Embryonic facial prominence (tissue), 1 donor: Measurements from ENCODE around the gene COBL.

ENCODE experiments used
- DNase-seq: peaks from one replicate; pipeline ENCODE4 v3.0.0-alpha.2; 2016; ENCODE audit errors: extremely low spot score

COBL gene, protein sequence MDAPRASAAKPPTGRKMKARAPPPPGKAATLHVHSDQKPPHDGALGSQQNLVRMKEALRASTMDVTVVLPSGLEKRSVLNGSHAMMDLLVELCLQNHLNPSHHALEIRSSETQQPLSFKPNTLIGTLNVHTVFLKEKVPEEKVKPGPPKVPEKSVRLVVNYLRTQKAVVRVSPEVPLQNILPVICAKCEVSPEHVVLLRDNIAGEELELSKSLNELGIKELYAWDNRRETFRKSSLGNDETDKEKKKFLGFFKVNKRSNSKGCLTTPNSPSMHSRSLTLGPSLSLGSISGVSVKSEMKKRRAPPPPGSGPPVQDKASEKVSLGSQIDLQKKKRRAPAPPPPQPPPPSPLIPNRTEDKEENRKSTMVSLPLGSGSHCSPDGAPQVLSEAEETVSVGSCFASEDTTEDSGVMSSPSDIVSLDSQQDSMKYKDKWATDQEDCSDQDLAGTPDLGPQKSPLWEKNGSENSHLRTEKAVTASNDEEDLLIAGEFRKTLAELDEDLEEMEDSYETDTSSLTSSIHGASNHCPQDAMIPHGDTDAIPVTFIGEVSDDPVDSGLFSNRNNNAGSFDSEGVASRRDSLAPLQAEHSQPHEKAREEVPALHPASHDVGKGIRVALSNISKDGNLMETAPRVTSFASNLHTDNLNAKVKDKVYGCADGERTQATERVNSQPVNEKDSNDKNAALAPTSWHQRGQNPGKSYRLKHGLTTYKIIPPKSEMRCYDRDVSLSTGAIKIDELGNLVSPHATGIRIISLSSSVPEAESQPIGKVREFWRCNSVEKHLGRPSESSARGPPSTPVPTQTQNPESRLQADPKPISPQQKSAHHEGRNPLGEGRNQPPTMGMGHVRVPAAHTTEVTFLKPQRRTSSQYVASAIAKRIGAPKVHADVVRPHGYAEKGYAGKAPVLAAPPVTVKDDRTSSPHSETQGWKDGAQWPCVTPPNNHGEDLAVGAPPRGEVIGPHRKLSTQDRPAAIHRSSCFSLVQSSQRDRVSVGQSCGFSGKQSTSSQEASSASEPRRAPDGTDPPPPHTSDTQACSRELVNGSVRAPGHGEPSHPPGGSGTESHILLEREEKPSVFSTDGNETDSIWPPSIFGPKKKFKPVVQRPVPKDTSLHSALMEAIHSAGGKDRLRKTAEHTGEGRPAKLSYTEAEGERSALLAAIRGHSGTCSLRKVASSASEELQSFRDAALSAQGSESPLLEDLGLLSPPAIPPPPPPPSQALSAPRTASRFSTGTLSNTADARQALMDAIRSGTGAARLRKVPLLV

GRCh38 chr7:51316666-51317581 is at the start of gene COBL:
Gene COBL (minus strand): TSS chr7:51316809. CDS start chr7:51316633, 176 bp downstream.
- no peak for DNase-seq

DNA sequence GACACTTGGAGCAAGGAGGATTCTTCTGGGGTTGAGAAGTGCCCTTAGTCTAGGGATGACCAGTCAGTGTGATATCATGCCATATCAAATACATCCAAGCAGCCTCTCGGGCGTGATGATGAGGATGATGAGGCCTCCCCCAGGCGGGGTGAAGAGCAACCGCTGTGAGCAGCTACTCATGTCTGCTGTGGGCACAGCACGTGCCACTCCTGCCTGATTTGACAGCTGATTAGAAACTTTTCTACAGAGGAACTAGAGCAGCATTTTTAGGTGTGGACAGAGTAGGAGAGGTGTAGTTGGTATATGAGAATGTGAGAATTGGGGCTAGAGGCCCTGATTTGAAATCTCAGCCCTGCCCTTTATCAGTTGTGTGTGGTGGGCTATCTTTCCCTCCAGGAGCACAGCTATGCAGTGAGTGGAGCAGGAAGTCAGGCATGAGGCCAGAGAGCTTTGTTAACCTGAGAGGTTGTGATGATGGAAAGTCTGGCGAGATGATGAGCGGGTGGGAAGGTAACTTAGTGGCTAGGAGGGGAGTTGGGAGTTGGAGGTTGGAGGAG is 49.6 kb upstream of the COBL start:
- DNase-seq: no peak

DNA sequence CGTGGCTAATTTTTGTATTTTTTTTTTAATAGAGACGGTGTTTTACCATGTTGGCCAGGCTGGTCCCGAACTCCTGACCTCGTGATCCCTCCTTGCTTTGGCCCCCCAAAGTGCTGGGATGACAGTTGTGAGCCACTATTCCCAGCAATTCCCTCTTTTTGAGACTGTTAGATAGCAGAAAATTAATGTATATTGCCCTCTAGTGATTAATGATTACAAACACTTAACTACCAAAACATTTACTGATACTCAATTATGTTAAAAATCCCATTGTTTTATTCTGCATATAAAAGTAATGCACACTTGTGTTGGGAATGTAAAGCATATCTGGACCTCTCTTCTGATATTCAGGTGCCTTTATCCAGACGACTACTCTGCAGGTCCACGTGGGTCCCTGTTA is 41.2 kb upstream of the COBL start:
- DNase-seq: no peak

DNA sequence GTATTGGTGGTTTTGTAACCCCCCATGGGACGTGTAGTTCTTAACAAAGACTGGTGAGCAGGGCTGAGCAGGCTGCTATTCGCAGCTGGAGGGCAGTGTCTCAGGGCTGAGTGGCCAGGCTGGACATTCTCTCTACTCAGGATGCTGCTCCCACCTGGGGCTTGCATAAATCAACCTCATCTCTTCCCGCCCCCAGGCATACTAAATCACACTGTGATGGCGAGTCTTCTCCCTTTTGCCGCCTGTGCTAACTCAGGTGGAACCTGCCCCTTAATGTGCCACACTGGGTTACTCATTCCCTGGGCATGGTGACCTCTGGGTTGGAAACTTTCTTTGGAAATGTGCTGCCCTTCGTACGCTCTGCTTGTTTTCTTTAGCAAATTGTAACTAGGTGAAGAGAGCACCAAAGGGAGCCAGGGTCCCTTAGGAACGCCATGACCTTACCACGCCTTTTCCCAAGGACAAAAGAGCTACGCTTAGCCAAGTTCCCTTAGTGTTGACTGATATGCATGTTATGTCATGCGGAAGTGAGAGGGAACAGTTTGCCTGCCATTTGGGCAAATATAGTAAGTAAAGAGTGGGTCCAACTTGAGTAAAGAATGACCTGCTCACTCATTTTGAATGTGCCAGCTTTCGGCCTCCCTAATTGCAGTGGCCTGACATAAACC is 40.4 kb upstream of the COBL start:
- DNase-seq: no peak

DNA sequence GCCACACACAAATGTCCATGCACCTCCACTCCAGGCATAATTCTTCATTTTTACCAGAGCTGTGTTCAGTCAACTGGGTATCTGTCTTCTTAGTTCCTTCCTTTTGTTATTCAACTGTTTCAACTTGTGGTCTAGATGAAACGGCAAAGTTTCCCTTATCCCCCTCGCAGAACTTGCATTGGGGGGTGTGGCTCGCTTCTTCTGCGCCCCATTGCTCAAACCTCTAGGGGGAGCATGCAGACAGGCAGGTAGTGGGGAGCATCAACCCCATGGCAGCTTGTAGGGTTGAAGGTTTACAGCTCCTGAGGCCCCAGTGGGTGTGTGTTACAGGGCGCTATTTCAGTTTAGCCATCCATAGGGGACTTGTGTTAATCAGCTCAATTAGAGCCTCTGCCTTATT is 38.3 kb upstream of the COBL start:
- DNase-seq: no peak

DNA sequence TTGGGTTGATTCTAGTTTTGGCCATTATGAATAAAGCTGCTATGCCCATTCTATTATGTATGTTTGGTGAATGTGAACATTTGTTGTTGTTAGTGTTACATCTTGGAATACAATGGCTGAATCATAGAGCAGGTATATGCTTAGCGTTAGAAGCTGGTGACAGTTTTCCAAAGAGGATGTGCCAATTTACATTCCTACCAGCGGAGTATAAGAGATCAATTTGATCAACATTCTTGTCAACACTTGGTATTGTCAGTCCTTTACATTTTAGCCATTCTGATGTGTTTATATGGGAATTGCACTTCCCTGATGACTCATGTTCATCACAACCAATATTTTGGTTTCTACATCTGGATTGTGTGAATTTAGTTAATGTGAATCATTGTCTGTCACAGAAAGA is 37.8 kb upstream of the COBL start:
- DNase-seq: no peak

DNA sequence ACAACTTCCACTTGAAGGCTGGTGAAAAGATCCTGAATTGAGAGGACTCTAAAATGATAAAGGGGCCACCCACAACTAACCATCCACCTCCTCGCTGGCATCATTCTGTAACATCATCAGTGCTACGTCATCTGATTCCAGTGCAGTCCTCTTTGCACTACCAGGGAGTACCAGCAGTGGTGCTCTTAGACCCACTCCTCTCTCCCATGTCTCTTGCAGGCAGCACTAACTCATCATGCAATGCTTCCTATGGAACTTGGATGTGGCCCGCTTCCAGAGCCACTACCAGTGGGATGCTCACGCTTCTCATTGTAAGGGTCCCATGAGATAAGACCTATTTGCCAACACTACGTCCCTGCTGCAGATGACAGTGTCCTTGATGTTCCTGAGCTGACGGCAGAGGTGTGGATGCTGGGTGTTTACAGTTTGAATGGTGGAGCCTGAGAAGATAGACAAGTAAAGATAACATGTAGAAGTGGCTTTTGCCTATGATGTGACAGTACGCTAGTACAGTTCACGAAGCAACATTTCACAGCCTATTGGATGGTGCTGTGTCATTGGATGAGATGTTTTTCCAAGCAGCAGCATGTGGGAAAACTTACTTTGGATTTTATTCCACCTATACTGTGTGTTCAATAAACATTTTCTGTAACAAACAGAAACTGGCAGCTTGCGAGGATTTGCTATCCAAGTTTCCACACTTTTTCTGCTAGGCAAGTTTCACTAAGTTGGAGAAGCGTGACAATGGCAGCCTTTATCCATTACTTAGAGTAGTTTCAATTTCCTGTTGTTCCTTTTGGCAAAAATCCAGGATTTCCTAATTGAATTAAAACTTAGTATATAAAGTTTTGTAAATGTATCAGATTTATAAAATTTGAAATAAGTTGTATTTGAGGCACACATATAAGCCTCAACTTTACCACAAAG is 35.8 kb upstream of the COBL start:
- no peak for DNase-seq

DNA sequence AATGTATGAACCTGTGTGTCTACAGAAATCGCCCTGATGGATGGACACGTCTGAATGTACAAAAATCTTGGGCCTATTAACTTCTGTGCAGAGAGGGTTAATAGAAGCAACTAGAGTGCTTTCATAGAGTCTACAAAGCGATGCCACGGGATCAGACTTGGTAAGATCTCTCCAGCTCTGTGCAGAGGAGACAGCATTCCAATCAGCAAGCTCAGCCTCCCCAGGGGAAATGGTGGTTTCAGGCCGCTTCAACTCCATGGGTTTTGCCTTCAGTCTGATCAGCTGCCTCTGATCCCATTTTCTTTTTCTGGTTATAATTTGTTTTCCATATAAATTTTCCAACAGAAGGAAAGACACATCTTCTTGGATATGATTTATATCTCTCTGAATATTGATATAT is 35.1 kb upstream of the COBL start:
- DNase-seq: no peak

- no peak for DNase-seq
Measured at GRCh38 chr7:51350546-51350896, 33.9 kb upstream of the COBL start.

- DNase-seq: no peak
Measured at GRCh38 chr7:51349820-51350545, 33.4 kb upstream of the COBL start.

- DNase-seq: no peak
Measured at GRCh38 chr7:51346126-51346525, 29.5 kb upstream of the COBL start.

- DNase-seq: no peak
Measured at GRCh38 chr7:51344406-51345138, 28.0 kb upstream of the COBL start.

GRCh38 chr7:51340936-51341335 is 24.3 kb upstream of the COBL start:
- no peak for DNase-seq

DNA sequence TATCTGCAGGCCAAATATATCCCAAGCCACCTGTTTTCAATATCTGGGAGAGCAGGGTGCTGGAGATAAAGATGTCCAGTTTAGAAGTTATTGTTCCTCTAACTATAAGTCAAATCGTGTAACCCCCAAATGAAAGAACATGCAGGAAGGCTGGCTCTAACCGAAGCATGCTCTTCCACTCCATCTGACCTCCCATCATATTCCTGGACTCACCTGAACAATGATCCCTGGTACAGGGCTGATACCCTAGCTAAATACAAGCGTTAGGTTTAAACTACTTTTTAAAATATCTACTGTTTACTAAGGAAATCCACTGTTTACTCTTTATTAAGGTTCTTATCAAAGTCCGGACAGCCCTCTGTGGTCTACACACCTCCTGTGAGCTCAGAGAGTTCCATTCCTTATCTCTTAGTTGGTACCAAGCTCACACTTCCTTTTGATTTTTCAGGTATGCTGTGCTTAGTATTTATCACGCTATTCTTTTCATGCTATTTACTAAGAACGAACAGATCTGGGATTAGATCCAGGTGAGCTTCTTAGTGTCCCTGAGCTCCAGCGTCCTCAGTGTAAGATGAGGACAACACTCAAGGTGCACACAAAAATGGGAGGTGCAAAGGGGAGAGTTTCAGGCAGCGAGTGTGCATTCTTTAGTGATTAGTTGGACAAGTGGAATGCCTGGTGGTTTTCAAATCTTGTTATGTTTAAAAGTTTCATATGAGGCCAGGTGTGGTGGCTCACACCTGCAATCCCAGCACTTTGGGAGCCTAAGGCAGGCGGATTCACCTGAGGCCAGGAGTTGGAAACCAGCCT is 23.6 kb upstream of the COBL start:
- no peak for DNase-seq

- DNase-seq: no peak
Measured at GRCh38 chr7:51335057-51335456, 18.4 kb upstream of the COBL start.

DNA sequence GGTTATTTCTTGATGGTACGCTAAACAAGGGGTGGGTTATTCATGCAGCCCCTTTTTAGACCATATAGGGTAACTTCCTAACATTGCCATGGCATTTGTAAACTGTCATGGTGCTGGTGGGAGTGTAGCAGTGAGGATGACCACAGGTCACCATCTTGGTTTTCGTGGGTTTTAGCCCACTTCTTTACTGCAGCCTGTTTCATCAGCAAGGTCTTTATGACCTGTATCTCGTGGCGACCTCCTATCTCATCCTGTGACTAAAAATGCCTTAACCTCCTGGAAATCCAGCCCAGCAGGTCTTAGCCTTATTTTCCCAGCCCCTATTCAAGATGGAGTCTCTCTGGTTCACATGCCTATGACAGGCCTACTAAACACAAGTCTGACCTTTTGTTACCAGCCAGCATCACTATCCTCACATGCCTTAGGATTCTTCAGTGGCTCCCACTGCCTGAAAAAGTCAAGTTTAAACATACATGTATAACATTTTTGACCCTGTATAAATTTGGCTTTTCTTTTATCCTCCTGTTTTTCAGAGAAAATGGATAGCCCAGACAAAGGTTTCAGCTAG is 13.2 kb upstream of the COBL start:
- DNase-seq: no peak
